ENCODE measurements around the gene SLC35B4.

SLC35B4 gene

DNA sequence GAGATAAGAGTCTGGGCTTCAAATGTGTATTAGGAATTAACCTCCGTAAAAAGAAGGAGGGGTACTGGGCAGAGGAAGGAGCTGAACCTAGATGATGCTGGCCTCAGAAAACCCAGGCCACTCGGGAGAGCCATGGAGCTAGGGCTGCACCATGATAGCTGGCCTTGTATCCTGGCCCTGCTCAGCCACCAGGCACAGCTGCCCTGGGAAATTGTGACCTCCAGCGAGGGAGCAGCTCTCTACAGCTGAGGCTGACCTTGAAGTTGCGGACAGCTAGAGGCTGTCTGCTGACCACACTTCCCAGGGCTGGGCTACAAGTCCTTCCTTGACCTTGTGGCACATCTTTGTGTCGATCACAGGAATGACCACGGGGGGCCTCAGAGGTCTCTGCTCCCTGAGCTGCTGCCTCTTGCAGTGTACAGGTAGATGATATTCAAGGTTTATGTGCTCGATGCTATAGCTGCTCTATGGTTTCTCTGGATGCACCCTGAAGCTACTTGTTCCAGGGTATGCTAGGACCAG, 38.3 kb upstream of the SLC35B4 start:
- H3K4me1 ChIP-seq (ENCODE audit: control insufficient read depth, insufficient read depth, low read length): no peaks in the 10 kb centered on the region
- no CpG with 5 or more reads among the region's 7 CpGs for WGBS (ENCODE audit: insufficient coverage, insufficient read length)
- no peak overlapping the region for H3K4me3 ChIP-seq (ENCODE audit: low read length)
- no peak overlapping the region for H3K27ac ChIP-seq (ENCODE audit: low read length)
- no peaks in the 10 kb centered on the region for H3K9me3 ChIP-seq (ENCODE audit: control insufficient read depth, insufficient read depth, low read length)
- H3K36me3 ChIP-seq (ENCODE audit: control insufficient read depth, insufficient read depth, low read length): no peaks in the 10 kb centered on the region
- H3K27me3 ChIP-seq (ENCODE audit: control insufficient read depth, insufficient read depth, low read length): no peaks in the 10 kb centered on the region
- DNase-seq (ENCODE audit: low read depth, low spot score): no peak

DNA sequence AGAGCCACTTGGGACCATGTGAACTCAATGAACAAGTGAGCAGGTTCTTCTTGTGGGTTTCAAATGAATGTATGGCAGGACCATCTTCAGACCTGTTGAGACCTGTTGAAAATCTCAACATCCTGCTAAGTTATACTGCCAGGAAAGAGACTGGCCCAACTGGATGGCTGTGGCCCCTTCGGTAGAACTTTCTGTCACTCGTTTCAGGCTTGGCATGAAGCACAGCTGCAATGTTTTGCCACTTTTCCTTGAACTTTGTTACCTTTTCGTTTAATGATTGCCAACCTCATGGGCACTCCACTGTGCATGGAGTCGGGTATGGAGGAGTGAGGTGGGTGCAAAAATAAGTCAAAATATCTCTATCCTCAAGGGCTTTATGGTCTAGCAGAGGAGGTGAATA, 36.7 kb upstream of the SLC35B4 start:
- WGBS (ENCODE audit: insufficient coverage, insufficient read length): no CpG with 5 or more reads among the region's 4 CpGs
- no peaks in the 10 kb centered on the region for H3K27me3 ChIP-seq (ENCODE audit: control insufficient read depth, insufficient read depth, low read length)
- H3K27ac ChIP-seq (ENCODE audit: low read length): no peak overlapping the region
- H3K4me3 ChIP-seq (ENCODE audit: low read length): no peak overlapping the region
- no peak for DNase-seq (ENCODE audit: low read depth, low spot score)
- H3K36me3 ChIP-seq (ENCODE audit: control insufficient read depth, insufficient read depth, low read length): no peaks in the 10 kb centered on the region
- H3K4me1 ChIP-seq (ENCODE audit: control insufficient read depth, insufficient read depth, low read length): no peaks in the 10 kb centered on the region
- H3K9me3 ChIP-seq (ENCODE audit: control insufficient read depth, insufficient read depth, low read length): no peaks in the 10 kb centered on the region

DNA sequence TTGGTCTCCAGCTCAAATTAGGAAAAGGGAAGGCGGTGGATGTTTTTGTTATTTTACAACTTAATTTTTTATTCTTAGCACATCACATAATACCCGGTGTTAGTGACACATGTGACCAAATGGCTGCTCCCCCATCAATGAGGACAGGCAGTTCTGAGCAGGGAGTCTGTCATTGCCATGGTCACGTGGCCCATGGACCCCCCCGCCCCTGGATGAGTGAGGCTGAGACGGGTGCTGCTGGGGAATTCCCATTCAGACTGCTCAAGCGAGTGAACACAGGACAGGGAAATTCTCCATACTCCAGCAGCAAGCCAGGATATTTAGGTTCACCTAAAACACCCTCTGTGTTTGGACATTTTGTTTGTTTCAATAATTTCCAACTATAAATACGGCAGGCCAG, 34.7 kb upstream of the SLC35B4 start:
- no peak for DNase-seq (ENCODE audit: low read depth, low spot score)
- Histone ChIP-seq H3K36me3 (ENCODE audit: control insufficient read depth, insufficient read depth, low read length) (no peaks in the 10 kb centered on the region), H3K27ac (ENCODE audit: low read length) (no peak overlapping the region), H3K4me3 (ENCODE audit: low read length) (no peak overlapping the region), H3K27me3 (ENCODE audit: control insufficient read depth, insufficient read depth, low read length) (no peaks in the 10 kb centered on the region), H3K4me1 (ENCODE audit: control insufficient read depth, insufficient read depth, low read length) (no peaks in the 10 kb centered on the region), H3K9me3 (ENCODE audit: control insufficient read depth, insufficient read depth, low read length) (no peaks in the 10 kb centered on the region)
- no CpG with 5 or more reads among the region's 7 CpGs for WGBS (ENCODE audit: insufficient coverage, insufficient read length)

DNA sequence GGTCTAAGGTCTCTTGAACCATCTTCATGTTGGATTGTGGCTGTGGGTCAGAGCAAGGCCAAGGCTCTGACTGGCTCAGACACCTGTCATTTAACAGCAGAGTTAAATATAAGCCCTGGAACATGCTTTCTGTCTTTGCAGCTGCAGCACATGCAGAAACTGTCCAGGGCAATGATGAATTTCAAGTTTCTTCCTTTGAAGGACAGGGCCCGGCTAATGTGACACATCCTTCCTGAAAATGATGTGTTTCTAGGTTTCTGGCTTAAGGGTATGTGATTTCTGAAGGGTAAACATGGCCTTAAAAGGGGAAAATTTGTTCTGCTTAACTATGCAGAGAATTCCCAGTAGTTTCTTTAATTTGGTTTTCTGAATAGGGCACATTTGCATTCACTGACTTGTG, 34.0 kb upstream of the SLC35B4 start:
- no peaks in the 10 kb centered on the region for H3K9me3 ChIP-seq (ENCODE audit: control insufficient read depth, insufficient read depth, low read length)
- DNase-seq (ENCODE audit: low read depth, low spot score): no peak
- no peaks in the 10 kb centered on the region for H3K27me3 ChIP-seq (ENCODE audit: control insufficient read depth, insufficient read depth, low read length)
- WGBS (ENCODE audit: insufficient coverage, insufficient read length): no CpG with 5 or more reads among the region's 1 CpG
- no peaks in the 10 kb centered on the region for H3K36me3 ChIP-seq (ENCODE audit: control insufficient read depth, insufficient read depth, low read length)
- no peak overlapping the region for H3K4me3 ChIP-seq (ENCODE audit: low read length)
- no peaks in the 10 kb centered on the region for H3K4me1 ChIP-seq (ENCODE audit: control insufficient read depth, insufficient read depth, low read length)
- no peak overlapping the region for H3K27ac ChIP-seq (ENCODE audit: low read length)

DNA sequence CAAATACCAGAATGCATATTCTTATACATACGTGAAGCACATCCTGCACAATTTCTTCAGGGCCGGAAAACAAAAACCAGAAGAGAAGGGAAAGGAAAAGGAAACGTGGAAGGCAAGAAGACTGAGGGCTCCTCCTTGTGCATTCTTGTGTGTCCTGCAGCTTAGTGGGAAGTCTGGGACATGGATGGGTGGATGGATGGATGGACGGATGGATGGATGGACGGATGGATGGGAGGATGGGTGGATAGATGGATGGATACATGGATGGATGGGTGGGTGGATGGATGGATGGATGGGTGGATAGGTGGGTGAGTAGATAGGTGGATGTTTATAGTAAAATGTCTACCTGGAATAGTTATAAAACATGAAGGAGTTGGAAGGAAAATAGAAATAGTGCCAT, 30.8 kb upstream of the SLC35B4 start:
- WGBS (ENCODE audit: insufficient coverage, insufficient read length): no CpG with 5 or more reads among the region's 5 CpGs
- no peak overlapping the region for H3K27ac ChIP-seq (ENCODE audit: low read length)
- H3K9me3 ChIP-seq (ENCODE audit: control insufficient read depth, insufficient read depth, low read length): no peaks in the 10 kb centered on the region
- H3K36me3 ChIP-seq (ENCODE audit: control insufficient read depth, insufficient read depth, low read length): no peaks in the 10 kb centered on the region
- H3K4me3 ChIP-seq (ENCODE audit: low read length): no peak overlapping the region
- DNase-seq (ENCODE audit: low read depth, low spot score): no peak
- no peaks in the 10 kb centered on the region for H3K4me1 ChIP-seq (ENCODE audit: control insufficient read depth, insufficient read depth, low read length)
- no peaks in the 10 kb centered on the region for H3K27me3 ChIP-seq (ENCODE audit: control insufficient read depth, insufficient read depth, low read length)

DNA sequence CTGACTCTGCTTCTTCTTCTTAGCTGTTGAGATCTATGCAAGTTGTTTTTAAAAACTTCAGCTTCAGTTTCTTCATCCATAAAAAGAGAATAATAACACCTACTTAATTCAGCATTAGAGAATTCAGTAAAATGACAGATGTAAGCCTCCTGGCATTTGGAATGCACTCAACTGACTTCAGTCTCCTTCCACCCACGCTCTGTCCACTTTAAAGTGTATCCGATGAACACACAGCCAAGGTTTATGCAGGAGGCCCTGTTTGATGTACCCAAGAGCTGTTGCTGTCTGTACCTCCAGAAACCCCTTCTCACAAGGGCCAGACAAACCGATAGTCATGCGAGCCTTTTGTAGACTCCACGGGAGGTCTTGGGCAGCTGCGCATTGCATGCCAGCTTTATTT, 27.1 kb upstream of the SLC35B4 start:
- no peaks in the 10 kb centered on the region for H3K36me3 ChIP-seq (ENCODE audit: control insufficient read depth, insufficient read depth, low read length)
- no peak overlapping the region for H3K27ac ChIP-seq (ENCODE audit: low read length)
- no peak for DNase-seq (ENCODE audit: low read depth, low spot score)
- no peaks in the 10 kb centered on the region for H3K9me3 ChIP-seq (ENCODE audit: control insufficient read depth, insufficient read depth, low read length)
- H3K4me3 ChIP-seq (ENCODE audit: low read length): no peak overlapping the region
- no peaks in the 10 kb centered on the region for H3K4me1 ChIP-seq (ENCODE audit: control insufficient read depth, insufficient read depth, low read length)
- H3K27me3 ChIP-seq (ENCODE audit: control insufficient read depth, insufficient read depth, low read length): no peaks in the 10 kb centered on the region
- WGBS (ENCODE audit: insufficient coverage, insufficient read length): no CpG with 5 or more reads among the region's 6 CpGs

DNA sequence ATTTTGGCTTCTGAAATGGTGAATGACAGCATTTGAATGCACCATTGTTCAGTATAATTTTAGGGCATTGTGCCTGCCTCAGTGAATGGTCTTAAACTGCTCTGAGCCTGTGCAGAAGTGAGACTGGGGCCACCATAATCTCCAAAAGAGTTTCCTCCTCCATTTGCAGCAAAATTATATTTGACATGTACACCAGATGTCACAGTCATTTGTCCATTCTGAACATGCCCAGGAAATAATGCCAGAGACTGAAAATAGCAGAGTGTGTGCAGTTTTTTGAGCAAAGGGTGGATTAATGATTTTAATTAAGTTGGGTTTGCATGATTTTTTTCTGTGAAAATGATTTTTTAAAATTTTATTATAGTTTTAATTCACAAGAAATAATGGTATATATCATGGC, 26.4 kb upstream of the SLC35B4 start:
- Histone ChIP-seq H3K4me3 (ENCODE audit: low read length) (no peak overlapping the region), H3K27me3 (ENCODE audit: control insufficient read depth, insufficient read depth, low read length) (no peaks in the 10 kb centered on the region), H3K9me3 (ENCODE audit: control insufficient read depth, insufficient read depth, low read length) (no peaks in the 10 kb centered on the region), H3K4me1 (ENCODE audit: control insufficient read depth, insufficient read depth, low read length) (no peaks in the 10 kb centered on the region), H3K36me3 (ENCODE audit: control insufficient read depth, insufficient read depth, low read length) (no peaks in the 10 kb centered on the region), H3K27ac (ENCODE audit: low read length) (no peak overlapping the region)
- DNase-seq (ENCODE audit: low read depth, low spot score): no peak

DNA sequence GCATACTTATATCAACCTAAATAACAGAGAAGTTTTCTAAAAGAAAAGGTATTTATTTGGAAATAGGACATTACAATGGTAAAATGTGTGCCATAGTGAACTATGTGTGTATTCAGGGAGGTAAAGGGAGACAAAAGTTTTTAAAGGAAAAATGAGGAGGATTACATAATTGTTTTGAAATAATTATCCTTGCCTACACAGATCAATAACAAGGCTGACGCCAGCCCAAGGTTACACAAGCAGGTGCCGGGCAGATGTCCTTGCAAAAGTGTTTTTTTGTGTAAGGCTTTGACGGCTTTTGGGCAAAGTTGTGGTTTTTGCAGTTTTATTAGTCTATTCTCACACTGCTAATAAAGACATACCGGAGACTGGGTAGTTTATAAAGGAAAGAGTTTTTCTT, 22.7 kb upstream of the SLC35B4 start:
- H3K9me3 ChIP-seq (ENCODE audit: control insufficient read depth, insufficient read depth, low read length): no peaks in the 10 kb centered on the region
- DNase-seq (ENCODE audit: low read depth, low spot score): no peak
- H3K4me1 ChIP-seq (ENCODE audit: control insufficient read depth, insufficient read depth, low read length): no peaks in the 10 kb centered on the region
- WGBS (ENCODE audit: insufficient coverage, insufficient read length): no CpG with 5 or more reads among the region's 4 CpGs
- no peaks in the 10 kb centered on the region for H3K27me3 ChIP-seq (ENCODE audit: control insufficient read depth, insufficient read depth, low read length)
- no peak overlapping the region for H3K4me3 ChIP-seq (ENCODE audit: low read length)
- no peaks in the 10 kb centered on the region for H3K36me3 ChIP-seq (ENCODE audit: control insufficient read depth, insufficient read depth, low read length)
- H3K27ac ChIP-seq (ENCODE audit: low read length): no peak overlapping the region

DNA sequence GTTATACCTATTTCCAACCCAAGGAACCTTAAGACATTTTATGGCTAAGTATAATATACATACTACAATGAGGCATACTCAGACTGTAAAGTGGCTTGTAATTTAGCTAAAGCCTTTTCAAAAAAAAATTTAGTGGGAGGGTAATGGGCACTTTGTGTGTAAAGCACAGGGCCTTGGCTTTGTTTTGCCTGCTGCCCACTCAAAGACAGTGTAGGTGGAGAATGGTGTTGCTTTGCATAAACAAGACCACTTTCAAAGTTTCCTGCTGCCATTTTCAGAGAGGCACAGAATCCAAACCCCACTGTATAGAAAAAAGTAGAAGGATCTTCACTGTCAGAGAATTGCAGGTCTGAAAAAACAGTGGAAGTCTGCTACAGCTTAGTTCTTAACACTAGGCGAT, 21.2 kb upstream of the SLC35B4 start:
- WGBS (ENCODE audit: insufficient coverage, insufficient read length): no CpG with 5 or more reads among the region's 1 CpG
- H3K4me3 ChIP-seq (ENCODE audit: low read length): no peak overlapping the region
- H3K4me1 ChIP-seq (ENCODE audit: control insufficient read depth, insufficient read depth, low read length): no peaks in the 10 kb centered on the region
- H3K36me3 ChIP-seq (ENCODE audit: control insufficient read depth, insufficient read depth, low read length): no peaks in the 10 kb centered on the region
- no peak overlapping the region for H3K27ac ChIP-seq (ENCODE audit: low read length)
- no peaks in the 10 kb centered on the region for H3K27me3 ChIP-seq (ENCODE audit: control insufficient read depth, insufficient read depth, low read length)
- no peaks in the 10 kb centered on the region for H3K9me3 ChIP-seq (ENCODE audit: control insufficient read depth, insufficient read depth, low read length)
- DNase-seq (ENCODE audit: low read depth, low spot score): no peak

DNA sequence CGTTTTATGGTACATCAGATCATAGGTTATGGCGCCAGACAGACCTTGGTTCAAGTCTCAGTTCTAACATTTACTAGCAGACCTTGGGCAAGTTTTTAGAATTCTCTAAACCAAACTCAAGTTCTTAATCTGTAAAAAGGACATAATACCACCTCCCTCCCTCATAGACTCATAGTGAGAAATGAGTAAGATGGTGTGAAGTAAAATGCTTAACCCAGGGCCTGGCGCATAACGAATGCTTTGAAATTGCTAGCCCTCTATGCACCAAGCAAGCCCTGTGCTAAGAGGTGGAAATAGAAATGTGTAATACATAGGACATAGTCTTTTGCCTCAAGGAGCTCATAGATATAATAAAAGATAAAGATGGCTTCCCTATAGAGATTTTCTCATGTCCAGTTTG, 17.7 kb upstream of the SLC35B4 start:
- Histone ChIP-seq H3K9me3 (ENCODE audit: control insufficient read depth, insufficient read depth, low read length) (no peaks in the 10 kb centered on the region), H3K4me3 (ENCODE audit: low read length) (no peak overlapping the region), H3K4me1 (ENCODE audit: control insufficient read depth, insufficient read depth, low read length) (no peaks in the 10 kb centered on the region), H3K27ac (ENCODE audit: low read length) (no peak overlapping the region), H3K36me3 (ENCODE audit: control insufficient read depth, insufficient read depth, low read length) (no peaks in the 10 kb centered on the region), H3K27me3 (ENCODE audit: control insufficient read depth, insufficient read depth, low read length) (no peaks in the 10 kb centered on the region)
- DNase-seq (ENCODE audit: low read depth, low spot score): no peak
- no CpG with 5 or more reads among the region's 4 CpGs for WGBS (ENCODE audit: insufficient coverage, insufficient read length)

DNA sequence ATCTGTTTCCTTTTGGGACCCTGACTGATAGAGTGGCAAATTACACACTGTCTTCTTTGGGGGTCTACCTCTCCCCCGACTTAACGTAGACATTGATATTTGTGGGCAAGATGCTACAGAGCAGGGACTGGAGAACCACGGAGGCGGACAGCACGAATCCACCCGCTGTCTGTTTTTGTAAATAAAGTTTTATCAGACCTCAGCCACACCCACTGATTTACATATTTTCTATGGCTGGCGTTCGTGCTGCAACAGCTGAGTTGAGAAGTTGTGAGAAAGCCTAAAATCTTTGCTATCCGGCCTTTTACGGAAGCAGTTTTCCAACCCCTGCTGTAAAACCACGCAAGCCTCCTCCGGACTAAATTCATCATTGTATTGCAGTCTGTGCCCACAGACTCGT, 17.2 kb upstream of the SLC35B4 start:
- no peaks in the 10 kb centered on the region for H3K27me3 ChIP-seq (ENCODE audit: control insufficient read depth, insufficient read depth, low read length)
- H3K9me3 ChIP-seq (ENCODE audit: control insufficient read depth, insufficient read depth, low read length): no peaks in the 10 kb centered on the region
- H3K4me1 ChIP-seq (ENCODE audit: control insufficient read depth, insufficient read depth, low read length): no peaks in the 10 kb centered on the region
- H3K36me3 ChIP-seq (ENCODE audit: control insufficient read depth, insufficient read depth, low read length): no peaks in the 10 kb centered on the region
- no peak overlapping the region for H3K27ac ChIP-seq (ENCODE audit: low read length)
- DNase-seq (ENCODE audit: low read depth, low spot score): no peak
- WGBS (ENCODE audit: insufficient coverage, insufficient read length): no CpG with 5 or more reads among the region's 13 CpGs
- H3K4me3 ChIP-seq (ENCODE audit: low read length): no peak overlapping the region
